Measurements from ENCODE around the gene NIT2.
"Not testable (repeated sequence)": the region's sequence is repeated elsewhere in the genome, so short reads cannot be mapped to it uniquely, and the experiment has no call there.

NIT2 gene

DNA sequence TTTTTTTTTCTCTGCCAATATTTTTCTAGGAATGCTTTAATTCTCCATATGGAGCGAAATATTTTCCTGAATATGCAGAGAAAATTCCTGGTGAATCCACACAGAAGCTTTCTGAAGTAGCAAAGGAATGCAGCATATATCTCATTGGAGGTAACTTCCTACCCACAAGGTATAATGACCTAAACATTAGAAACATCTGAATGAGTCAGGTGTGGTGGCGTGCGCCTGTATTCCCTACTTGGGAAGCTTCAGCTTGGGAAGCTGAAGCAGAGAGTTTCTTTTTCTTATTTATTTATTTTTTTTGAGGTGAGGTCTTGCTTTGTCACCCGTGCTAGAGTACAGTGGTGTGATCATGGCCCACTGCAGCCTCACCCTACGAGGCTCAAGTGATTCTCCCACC is 5.2 kb downstream of the NIT2 start:
- DNase-seq = no peak

DNA sequence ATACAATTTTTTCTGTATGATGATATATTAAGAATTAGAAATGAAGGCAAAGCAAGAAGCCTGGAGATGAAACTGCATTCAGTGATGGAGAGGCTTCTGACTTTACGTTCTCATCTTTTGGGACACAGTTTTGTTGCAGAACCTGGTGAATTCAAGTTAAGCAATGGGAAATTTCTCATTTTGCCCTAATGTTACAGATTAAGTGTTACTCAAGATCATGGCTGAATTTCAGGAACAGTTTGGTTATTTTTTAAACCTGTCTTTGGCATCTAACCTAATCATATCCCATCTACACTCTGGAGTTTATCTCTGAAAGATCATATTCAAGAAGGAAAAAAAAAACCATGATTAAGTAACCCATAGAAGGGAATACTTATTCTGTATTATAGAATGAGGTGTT is 6.0 kb downstream of the NIT2 start:
- DNase-seq = no peak

DNA sequence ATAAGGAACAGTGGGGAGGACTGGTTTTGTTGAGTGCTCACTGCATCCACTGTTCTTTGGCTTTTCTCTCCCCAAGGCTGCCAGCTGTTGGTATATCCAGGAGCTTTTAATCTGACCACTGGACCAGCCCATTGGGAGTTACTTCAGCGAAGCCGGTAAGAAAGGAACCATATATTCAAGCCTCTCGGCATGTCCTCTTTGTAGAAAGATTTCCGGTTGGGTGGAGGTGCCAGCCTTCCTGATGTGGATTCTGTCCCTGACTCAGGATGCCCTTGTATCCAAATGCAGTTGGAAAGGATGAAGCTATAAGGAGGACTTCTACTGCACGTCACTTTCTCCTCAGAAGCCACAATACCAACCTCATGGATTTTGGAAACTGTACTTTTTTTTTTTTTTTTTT is 14.2 kb downstream of the NIT2 start:
- DNase-seq = no peak

DNA sequence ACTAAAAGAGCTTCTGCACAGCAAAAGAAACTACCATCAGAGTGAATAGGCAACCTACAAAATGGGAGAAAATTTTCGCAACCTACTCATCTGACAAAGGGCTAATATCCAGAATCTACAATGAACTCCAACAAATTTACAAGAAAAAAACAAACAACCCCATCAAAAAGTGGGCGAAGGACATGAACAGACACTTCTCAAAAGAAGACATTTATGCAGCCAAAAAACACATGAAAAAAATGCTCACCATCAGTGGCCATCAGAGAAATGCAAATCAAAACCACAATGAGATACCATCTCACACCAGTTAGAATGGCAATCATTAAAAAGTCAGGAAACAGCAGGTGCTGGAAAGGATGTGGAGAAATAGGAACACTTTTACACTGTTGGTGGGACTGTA is 17.2 kb downstream of the NIT2 start:
- DNase-seq = not testable (repeated sequence)

DNA sequence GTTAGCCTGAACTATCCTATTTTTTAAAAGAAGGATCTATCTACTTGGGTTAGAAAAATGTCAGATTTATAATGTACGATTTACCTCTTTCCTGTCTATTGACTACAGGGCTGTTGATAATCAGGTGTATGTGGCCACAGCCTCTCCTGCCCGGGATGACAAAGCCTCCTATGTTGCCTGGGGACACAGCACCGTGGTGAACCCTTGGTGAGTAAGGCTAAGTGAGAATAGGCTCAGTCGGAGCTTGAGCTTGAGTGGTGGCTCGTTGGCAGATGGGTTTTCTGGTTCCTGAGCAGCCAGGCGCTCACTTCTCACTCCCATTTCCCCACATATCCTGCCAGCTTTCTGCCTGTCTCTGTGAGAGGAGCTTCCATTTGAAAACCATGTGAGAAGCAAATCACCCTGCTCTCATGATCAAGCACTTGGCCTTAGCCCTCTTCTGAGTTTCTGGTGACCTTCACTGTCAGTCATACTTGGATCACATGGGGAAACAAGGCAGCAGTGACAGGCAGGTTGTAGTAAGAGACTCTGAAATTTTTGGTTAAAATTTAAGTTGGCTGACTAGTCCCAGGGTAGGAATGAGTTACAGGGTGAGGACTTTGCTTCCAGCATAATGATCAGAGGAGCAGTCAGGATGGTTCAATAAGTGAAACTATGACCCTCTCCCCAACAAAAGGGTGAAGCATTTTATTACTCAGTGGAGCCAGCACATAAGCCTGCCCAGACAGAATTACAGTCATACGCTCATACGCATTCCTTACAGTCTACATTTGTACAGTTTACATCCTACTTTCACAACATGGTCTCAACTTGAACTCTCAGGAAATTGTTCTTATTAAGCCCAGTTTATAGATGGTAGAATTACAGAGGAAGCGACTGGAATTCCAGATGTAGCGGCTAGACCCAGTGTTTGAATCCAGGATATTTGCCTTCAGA is 18.0 kb downstream of the NIT2 start:
- no peak for DNase-seq

DNA sequence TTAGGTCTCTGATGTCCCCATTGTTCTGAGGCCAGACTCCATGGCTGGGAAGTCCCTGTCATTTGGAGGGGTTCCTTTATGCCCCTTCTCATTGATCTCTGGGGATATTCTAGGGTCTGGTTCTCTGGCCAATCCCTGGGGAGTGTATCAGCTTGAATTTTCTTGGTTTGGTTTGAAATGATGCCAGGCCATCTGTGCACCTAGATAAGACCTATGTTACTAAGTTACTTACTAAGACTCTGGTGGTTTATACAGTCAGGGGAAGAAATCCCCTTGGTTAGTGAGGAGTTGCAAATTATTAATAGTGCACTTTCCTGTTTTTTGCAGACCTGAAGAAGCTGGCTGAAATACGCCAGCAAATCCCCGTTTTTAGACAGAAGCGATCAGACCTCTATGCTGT is 20.3 kb downstream of the NIT2 start:
- no peak for DNase-seq

DNA sequence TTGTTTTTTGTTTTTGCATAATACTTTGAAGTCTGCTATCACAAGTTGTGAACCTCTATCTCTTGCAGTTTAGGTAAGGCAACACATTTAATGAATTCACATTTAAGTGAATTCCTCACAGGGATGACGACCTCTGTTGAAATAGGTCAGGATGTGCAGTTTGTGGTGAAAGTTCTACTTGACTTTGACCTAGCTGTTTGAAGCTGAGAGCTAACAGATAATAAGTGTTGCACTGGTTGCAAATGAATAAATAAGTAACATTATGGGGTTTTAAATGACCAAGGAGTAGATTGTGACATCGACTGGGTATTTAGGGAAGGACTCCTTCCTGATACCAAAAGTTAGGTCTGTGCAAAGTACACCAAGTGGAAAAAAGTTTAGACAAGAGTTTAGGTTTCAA is 23.9 kb downstream of the NIT2 start:
- no peak for DNase-seq

DNA sequence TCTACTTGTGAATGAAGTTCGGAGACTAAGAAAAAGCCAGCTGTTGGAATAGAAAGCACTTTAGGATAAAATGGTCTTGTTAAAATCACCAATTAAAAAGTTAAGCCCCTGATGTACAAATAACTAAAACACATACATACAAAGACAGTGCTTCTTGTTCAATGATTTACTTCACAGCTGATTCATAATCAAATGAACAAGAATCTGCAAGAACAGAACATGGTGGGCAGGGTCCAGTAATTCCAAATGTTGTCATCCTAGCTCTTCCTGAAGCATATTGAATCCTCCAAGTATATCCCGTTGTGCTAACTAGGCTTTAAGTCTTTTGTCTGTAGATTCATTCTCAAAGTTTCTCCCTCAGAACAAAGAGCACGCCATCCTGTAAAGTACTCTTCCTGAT is 24.5 kb downstream of the NIT2 start:
- DNase-seq = no peak

DNA sequence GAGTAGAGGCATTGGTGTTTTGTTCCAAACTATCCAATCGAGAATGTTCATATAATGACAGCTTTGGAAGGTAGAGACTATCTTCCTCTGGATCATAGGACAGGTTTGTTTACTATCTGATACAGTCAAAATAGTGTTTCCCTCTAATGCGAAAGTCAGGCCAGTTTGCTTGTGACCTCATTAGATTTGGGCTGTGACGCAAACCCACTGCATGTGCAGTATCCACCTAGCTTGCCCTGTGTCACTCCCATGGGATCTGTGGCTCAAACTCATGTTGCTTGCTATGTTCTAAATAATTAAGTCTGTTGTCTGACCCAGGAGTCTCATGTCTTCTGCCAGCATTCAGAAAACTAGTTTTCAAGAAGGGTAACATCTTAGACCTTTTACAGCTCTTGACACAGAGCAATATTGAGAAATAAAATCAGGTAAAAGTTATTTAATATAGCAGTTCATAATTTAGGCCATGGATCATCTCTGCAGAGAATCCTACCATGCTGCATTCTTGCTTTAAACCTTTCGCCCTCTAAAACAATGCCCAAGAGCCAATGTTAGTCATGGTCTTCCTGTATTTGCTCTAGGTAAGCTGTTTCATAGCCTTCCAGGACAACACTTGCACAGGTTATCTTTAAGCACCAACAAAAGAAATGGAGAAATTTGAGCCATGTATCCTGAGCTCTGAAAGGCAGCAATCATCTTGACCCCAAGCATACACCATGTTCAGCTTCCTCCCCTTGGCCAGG is 26.4 kb downstream of the NIT2 start:
- DNase-seq = no peak

DNA sequence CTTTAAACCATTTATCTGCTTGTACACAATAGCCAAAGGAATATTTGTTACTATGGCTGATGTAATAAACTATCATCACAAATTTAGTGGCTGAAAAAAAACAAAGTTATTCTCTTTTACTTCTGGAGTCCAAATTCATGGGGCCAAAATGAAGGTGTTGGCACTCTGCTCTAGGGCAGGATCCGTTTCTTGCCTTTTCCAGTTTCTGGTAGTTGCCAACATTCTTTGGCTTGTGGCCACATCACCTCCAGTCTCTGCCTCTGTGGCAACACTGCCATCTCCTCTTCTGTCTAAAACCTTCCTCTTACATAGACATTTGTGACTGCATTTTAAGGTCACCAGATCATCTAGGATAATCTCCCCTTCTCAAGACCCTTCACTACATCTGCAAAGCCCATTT is 27.3 kb downstream of the NIT2 start:
- DNase-seq = no peak

DNA sequence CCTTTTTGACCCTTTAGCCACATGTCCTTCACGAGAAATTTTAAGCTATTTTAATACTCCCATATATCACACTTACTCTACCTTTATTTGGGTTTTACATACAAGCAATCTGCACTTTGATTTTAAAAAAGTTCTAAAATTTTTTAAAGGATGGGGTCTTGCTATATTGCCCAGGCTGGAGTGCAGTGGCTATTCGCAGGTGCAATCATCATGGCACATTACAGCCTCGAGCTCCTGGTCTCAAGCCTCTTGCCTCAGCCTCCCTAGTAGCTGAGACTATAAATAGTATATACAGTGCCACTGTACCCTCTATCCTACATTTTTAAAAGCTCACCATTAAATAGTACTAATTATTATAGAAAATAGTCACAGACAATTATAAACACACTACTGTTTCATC is 29.9 kb downstream of the NIT2 start:
- no peak for DNase-seq

DNA sequence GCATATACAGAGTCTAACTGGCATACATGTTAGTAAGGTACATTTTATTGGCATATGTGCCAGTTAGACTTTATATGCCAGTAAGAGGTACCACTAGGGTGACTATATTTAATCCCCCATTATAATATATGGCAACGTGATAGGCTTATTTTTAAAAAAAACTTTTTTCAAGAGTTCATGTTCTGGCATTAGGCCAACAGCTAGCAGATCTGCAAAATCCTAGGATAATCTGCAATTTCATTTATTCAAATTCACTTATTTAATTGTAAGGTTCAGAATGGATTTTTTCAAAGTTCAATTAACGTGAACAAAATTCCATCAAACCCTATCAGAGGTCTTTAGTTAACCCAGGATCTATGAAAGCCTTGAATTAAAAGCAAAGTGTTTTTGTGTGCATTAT is 31.9 kb downstream of the NIT2 start:
- DNase-seq = no peak

DNA sequence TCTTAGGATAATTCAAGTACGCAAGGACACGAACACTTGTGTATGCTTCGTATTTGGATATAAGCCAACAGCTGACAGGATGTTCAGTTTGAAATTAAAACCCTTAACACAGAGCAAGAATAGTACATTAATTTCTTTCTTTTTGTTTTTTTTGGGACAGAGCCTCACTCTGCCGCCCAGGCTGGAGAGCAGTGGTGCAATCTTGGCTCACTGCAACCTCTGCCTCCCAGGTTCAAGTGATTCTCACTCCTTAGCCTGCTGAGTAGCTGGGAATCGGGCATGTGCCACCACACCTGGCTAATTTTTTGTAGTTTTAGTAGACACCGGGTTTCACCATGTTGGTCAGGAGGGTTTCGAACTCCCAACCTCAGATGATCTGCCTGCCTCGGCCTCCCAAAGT is 33.9 kb downstream of the NIT2 start:
- DNase-seq = no peak

DNA sequence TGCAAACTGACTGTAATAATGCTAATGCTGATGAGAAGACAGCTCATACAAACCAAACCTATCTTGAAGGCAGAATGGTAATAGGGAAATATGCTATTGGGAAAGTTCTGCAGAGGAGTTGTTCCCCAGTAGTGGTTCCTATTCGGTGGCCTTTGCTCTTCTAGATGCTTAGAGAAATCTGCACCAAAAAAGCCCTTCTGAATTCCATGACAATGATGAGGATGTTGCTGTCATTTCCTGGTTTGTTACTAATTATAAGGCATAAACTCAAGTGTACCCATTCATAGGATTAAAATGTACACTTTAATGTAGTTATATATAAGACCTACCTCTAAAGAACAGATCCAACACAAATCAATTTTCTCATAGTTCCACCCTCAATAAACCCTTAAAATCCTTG is 36.2 kb downstream of the NIT2 start:
- no peak for DNase-seq

DNA sequence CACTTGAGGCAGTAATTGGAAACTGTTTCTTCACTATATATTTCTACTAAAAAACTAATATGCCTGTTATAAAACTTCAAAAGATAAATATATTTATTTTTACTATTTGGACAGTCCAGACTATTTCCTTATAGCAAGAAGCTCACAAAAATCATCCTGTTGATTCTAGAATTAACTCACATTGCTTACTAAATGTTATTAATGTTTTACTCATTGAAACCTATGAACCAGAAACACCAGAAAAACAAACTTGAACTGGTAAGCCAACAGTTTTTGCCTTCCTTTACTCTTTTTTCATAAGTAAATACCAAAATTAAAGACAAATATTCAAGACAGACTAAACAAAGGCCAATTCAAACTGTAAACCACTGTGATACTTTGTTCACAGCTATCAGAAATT is 40.0 kb downstream of the NIT2 start:
- no peak for DNase-seq

DNA sequence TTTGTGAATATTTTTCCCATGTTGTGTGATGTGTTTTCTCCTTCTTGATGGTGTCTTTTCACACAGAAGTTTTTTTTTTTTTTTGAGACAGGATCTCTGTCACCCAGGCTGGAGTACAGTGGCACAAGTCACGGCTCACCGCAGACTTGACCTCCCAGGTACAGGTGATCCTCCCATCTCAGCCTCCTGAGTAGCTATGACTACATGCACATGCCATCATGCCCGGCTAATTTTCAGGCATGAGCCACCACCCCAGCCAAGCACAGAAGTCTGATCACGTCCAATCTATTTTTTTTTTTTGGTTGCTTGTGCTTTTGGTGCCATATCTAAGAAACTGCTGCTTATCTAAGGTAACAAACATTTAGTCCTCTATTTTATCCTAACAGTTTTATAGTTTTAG is 41.7 kb downstream of the NIT2 start:
- DNase-seq = no peak

DNA sequence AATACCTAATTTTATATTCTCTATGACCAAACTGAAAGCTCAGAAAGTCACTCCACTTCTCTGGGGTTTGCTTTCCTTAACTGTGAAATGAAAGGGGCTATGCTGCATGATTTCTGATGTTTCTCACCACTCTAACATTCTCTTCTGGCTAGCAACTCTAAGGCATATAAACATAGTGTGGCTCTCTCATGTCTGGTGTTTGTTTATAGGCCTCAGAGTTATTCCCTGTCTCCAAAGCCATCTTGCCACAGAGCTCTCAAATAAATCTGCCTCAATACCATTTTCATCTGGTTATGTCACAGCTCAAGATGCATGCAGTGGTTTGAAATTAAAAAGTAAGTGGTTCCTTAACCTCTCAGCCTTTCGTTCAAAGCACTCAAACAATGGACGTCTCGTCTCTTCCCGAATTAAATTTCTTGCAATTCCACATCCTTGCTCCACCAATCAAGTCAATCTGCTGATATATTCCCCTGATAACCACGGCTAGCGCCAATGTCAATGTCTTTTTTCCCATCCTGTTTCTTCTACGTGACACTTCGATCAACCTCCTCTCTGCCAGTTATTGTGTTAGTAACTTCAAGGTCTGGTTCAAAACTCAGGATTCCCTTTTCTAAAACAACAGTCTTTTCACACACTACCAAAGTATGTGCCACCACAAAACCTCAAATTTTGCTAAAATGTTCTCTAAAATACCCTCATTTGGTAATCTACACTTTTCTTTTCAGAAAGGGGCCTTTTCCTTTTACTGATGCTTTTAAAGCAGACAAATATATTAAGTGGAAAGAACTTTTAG is 50.4 kb downstream of the NIT2 start:
- no peak for DNase-seq

DNA sequence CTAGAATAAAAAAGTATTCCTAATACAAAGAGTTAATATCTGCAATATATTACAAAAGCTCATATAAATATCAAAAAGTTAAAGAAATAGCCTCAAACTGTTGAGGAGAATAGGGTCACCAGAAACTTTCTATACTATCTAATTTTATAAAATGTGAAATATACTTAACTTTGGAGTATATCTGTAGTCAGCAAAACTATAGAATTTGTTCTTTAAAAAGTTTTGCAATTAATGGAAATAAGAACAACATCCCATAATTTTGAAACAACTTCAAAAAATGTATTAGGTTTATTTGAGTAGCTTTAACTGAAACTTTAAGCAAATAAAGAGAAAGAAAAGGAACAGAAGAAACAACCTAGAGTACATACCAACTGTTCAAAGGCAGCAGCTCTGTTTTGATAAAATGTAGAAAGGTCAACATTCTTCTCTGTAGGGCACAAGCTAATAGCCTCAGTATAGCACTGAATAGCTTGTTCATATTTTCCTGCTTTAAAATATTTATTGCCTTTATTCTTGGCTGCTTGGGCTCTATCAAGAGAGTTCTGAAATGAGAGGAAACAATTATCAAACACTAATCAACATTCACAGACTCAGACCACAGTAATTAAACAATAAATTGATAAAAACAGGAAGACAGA is 52.0 kb downstream of the NIT2 start:
- DNase-seq = no peak

DNA sequence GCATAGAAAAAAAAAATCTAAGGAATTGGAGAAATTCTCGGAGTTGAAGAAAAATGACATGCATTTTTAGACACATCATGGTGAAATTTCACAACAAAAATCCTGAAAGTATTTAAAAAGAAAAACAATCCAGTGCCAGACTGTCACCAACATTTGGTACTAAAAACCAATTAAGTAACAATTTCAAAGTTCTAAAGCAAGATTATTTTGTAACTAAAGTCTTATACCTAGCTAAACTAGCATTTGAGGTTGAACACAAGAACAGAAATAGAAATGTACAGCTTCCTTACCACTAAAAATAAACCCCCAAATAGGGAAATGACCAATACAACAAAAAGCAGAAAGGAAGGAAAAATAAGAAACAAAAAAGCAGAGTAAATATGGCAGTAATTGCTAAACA is 54.5 kb downstream of the NIT2 start:
- no peak for DNase-seq

DNA sequence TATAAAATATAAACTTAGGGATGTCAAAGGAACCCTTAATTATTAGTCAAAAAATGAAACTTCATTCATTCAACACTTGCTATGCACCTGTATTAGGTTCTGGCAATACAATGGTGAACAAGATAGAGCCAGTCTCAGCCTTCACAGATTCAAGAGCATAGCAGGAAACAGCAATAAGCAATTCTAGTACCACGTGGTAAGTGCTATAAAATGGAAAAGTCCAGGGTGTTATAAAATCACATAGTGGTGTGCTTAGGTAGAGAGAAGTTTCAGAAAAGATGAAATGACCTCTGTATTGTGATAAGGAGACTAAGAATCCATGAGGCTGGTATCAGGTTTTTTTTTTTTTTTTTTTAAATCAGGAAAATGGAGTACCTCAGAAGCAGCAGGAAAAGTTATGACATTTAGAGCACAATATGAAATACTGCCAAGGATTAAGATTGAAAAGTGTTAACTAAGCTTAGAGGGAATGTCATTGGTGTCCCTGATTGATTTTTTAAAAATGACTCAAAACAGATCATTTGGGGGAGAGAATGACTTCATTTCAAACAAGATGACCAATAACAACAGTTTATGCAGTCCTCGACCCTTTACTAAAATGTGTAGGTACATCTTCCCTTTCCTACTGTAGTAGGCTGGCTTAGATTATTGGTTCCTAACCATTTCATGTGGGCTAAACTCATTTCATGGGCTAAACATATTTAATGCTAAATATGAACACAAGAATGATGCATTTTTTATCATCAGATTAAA is 61.3 kb downstream of the NIT2 start:
- no peak for DNase-seq

DNA sequence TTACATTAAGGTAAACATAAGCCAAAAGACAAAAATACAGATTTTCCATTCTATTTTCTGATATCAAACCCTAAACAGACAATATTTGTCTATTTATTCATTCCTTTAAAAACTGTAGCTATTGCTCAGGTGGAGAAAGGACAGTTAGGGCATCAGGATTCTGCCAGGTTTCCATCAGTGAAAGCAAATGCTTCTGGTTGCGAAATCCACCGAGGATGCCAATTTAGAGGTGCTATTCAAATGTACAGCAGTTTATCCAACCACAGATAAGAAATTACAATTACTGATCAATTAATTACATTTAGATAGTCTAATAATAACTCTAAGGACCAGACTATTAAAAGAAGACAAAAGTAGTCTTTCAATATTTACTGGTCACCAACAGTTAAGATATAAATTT is 62.4 kb downstream of the NIT2 start:
- no peak for DNase-seq

DNA sequence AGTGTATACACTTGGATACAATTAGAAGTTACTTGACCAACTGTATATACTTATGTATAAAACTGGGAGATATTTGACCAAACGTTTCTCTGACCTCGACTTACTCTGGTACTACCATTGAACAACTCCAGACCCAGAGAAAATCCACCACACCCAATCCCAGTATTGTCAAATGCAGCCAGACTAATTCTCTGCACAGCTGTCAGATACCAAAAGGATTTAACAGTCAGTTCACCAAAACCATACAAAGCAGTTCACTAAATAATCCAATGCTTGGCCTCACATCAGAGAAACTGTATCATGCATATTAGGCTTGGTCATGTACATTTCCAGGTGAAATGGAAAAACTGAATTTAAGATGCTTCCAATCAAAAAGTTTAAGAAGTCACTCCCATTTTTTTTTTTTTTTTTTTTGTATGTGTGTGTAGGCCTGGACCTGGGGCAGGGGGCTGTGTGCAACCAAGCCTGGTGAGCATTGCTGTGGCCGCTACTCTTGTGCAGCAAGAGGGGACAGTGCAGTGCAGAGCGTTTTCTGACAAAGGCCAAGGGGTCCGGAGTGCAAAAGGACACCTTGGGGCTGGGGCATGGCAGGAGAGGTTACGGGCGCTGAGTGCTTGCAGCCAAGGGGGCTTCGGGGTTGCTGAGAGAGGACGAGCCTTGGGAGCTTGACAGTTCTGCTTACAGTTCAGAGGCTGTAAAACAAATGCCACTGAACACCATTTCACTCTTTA is 64.9 kb downstream of the NIT2 start:
- no peak for DNase-seq
